ENCODE data around the gene TCOF1.

The TCOF1 gene

GRCh38 chr5:150323092-150323491 lies 34.4 kb upstream of the TCOF1 start:
- no peak for DNase-seq (ENCODE audit: low read depth in 2 of 2)

DNA sequence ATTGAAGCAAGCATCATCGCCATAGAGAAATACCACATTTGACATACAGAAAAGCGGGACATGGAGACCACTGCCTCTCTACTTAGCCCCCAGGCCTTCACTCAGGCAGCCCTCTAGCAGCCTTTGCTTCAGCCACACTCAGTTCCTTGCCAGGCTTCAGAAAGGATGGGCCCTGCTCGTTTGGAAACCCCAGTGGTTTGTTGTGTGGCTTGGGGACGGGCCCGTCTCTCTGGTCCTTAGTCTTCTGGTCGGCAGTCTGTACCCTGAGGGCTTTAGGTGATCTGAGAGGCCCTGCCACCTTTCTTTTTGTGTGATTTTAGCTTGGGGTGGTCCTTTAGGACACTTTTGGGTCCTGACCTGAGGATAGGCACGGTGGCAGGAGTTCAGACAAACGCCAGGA lies 33.7 kb upstream of the TCOF1 start:
- DNase-seq (ENCODE audit: low read depth in 2 of 2) = no peak

- DNase-seq (ENCODE audit: low read depth in 2 of 2) = no peak
Measured at GRCh38 chr5:150325426-150325825, 32.1 kb upstream of the TCOF1 start.

DNA sequence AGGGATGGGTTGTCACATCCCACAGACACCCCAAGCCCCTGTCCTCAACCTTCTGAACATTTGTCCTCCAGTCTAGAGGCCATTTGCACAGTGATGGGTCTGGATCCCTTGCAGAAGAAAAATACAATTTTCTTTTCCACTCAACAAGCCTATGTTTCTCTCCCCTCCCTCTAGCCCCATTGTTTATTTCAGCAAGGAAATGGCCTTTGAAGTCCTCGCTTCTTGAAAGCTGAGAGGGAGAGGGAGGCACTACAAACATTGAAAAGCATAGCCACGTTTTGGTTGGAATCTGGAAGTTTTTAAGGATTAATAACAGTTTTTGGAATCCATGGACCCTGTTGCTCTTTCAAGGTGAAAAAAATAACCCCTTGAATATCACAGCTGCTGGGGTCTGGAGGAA lies 30.8 kb upstream of the TCOF1 start:
- no peak for DNase-seq (ENCODE audit: low read depth in 2 of 2)

GRCh38 chr5:150327139-150327538 lies 30.4 kb upstream of the TCOF1 start:
- DNase-seq (ENCODE audit: low read depth in 2 of 2) = no peak

DNA sequence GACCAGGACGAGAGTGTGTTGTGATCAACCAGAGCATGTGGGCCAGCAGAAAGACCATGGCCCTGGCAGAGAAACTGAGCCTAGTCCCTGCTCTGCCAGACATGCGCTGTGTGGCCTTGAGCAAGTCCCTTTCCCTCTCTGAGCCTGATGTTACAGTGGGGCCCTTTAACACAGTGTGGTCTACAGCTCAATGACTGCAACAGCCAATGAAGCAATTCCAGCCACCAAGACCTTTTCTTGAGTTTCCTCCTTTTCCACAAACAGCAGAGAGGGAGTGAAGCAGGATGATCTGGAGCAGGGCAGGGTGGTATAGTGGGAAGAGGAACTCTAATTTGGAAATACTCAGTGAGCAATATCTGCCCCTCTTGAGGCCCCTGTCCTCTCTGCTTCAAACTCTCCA lies 29.0 kb upstream of the TCOF1 start:
- DNase-seq (ENCODE audit: low read depth in 2 of 2) = no peak

GRCh38 chr5:150329038-150329437 lies 28.5 kb upstream of the TCOF1 start:
- DNase-seq (ENCODE audit: low read depth in 2 of 2) = no peak

- no peak for DNase-seq (ENCODE audit: low read depth in 2 of 2)
Measured at GRCh38 chr5:150329881-150330876, 27.3 kb upstream of the TCOF1 start.

DNA sequence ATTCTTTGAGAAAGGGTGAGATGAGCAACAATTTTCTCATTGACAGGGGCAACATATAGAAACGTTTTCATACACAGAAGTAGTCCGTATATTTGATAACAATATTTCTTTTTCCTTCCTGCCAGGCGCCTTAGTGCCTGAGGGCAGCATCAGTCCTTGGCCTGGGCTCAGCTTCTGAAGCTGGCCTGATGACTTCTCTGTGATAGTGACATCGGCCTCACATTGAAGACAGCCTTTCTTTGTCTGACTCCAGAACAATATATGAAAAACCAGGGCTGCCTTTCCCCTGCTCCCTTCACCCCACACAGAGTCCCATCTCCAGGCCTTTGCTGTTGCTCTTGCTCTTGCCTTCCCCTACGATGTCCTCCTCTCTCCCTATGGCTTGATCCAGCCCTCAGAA lies 24.1 kb upstream of the TCOF1 start:
- no peak for DNase-seq (ENCODE audit: low read depth in 2 of 2)

DNA sequence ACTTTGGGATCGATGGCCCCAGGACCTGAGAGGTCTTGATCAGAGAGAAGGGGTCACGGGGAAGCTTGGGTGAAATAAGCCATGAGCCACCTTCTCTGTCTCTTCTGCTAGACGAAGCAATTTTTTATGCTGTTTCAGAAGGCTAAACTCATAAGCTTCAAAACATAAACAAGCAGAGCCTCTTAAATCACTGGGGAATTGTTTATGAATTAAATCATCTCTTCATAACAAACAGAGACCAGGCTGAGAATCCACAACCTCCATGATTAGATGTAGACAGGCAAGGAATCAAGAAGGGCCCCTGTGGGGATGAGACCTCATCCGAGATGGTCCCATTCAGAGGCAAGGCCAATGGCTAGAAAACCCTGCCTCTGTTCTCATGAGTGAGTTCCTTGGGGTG lies 21.7 kb upstream of the TCOF1 start:
- no peak for DNase-seq (ENCODE audit: low read depth in 2 of 2)

- no peak for DNase-seq (ENCODE audit: low read depth in 2 of 2)
Measured at GRCh38 chr5:150338546-150338945, 19.0 kb upstream of the TCOF1 start.

DNA sequence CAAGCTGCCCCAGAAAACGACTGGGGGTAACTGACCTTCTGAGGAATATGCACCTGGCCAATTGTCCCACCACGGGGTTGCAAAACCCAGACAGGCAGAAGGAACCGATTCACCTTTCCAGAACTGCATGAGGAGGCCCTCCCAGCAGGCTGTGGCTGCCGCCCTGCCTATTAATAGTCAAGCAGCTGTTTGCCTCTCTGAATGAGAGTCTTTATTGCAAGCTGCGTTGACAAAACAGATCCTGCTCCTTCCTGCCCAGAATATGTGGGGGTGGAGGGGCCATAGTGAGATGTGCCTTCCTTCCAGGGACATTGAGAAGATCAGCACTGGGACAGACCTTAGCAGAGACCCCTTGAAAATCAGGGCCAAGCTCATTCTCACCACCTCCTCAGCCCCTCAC lies 18.3 kb upstream of the TCOF1 start:
- DNase-seq (ENCODE audit: low read depth in 2 of 2) = no peak

- no peak for DNase-seq (ENCODE audit: low read depth in 2 of 2)
Measured at GRCh38 chr5:150339841-150340240, 17.7 kb upstream of the TCOF1 start.

- no peak for DNase-seq (ENCODE audit: low read depth in 2 of 2)
Measured at GRCh38 chr5:150340614-150341255, 16.8 kb upstream of the TCOF1 start.

DNA sequence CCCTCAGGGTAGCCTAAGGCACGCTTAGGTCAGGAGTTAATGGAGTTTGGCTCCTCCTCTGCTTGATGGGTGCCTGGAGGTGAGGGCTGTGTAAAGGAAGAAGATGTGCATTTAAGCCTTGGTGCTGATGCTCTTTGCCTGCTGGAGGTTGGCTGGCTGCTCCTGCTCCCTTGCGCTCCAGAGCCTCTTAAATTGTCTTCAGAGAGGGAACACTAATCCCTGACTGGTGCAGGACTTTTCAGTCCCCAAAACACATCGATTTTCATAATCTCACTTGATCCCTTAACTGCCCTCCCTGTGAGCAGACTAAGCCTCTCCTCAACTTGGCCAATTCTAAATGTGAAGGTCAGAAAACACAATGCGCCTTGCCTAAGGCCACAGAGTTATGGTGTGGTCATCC lies 16.2 kb upstream of the TCOF1 start:
- no peak for DNase-seq (ENCODE audit: low read depth in 2 of 2)

- no peak for DNase-seq (ENCODE audit: low read depth in 2 of 2)
Measured at GRCh38 chr5:150341989-150342388, 15.5 kb upstream of the TCOF1 start.

DNA sequence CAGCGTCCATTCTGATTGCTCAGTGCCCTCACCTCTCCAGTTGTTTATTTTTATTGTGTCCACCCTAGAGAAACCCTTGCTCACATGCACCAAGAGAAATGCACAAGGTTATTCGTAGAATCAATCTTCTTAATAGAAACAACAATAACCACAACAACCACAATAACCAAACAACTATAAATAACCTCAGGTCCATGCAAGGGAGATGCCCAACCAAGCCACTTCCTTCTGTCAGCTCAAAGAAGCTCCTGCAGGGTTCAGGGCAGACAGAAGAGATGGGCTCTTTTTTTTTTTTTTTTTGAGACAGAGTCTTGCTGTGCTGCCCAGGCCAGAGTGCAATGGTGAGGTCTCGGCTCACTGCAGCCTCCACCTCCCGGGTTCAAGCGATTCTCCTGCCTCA lies 14.9 kb upstream of the TCOF1 start:
- DNase-seq (ENCODE audit: low read depth in 2 of 2) = no peak

GRCh38 chr5:150343994-150344631 lies 13.4 kb upstream of the TCOF1 start:
- DNase-seq (ENCODE audit: low read depth in 2 of 2) = no peak

GRCh38 chr5:150345716-150346115 lies 11.8 kb upstream of the TCOF1 start:
- DNase-seq (ENCODE audit: low read depth in 2 of 2) = no peak

GRCh38 chr5:150346592-150346991 lies 10.9 kb upstream of the TCOF1 start:
- no peak for DNase-seq (ENCODE audit: low read depth in 2 of 2)

GRCh38 chr5:150347003-150347402 lies 10.5 kb upstream of the TCOF1 start:
- DNase-seq (ENCODE audit: low read depth in 2 of 2) = no peak

GRCh38 chr5:150347451-150347850 lies 10.0 kb upstream of the TCOF1 start:
- no peak for DNase-seq (ENCODE audit: low read depth in 2 of 2)

Measured in stimulated activated CD8-positive, alpha-beta memory T cell treated with anti-CD3 and anti-CD28 coated beads, Interleukin-2, amount 100 ng/mL, for 1 hour (primary cell).